HepG2 (cell line): ENCODE measurements around the gene ALDH4A1. TPM values are rescaled to one million over a fixed set of nuclear protein-coding genes. Genes with fewer than 3 reads are reported as not detected.

Source experiments
- AHR ChIP-seq: IDR thresholded peaks from 2 replicates; pipeline ENCODE4 v1.6.1; 2018; ENCODE audit warnings: missing genetic modification reagents, missing compliant biosample characterization
- ASH2L ChIP-seq: fragments of 300-600, 200-600 bp; sonication (generic); IDR thresholded peaks from 2 replicates; pipeline ENCODE4 v1.7.0; 2017; ENCODE audit warnings: low read depth, mild to moderate bottlenecking, moderate library complexity, mixed read lengths, low read length; ENCODE audit not compliant: insufficient read length
- CENPBD1 ChIP-seq: sonication (generic); formaldehyde crosslinking; IDR thresholded peaks from 2 replicates; pipeline ENCODE4 v1.8.0; 2022; ENCODE audit warnings: missing genetic modification reagents, low read depth, mild to moderate bottlenecking, borderline replicate concordance
- GABPA ChIP-seq, 2 experiments: IDR thresholded peaks; 2 replicates each; pipeline ENCODE4 v1.6.1; 2011 to 2016; ENCODE audit warnings: low read depth in 2 of 2, low read length in 1 of 2, missing biosample characterization in 1 of 2, missing genetic modification characterization in 1 of 2
- HIVEP1 ChIP-seq: sonication (generic); formaldehyde crosslinking; IDR thresholded peaks from 2 replicates; pipeline ENCODE4 v1.4.0; 2020; ENCODE audit warnings: mild to moderate bottlenecking, missing genetic modification reagents
- HNF4A ChIP-seq: sonication (generic); formaldehyde crosslinking; IDR thresholded peaks from 2 replicates; pipeline ENCODE4 v1.4.0; 2020; ENCODE audit warnings: missing genetic modification reagents
- IKZF4 ChIP-seq: sonication (generic); formaldehyde crosslinking; IDR thresholded peaks from 2 replicates; pipeline ENCODE4 v1.5.1; 2020; ENCODE audit warnings: borderline replicate concordance, mild to moderate bottlenecking, low read depth, missing genetic modification reagents; ENCODE audit errors: not compliant biosample characterization
- IRF9 ChIP-seq: sonication (generic); formaldehyde crosslinking; IDR thresholded peaks from 2 replicates; pipeline ENCODE4 v1.8.0; 2022; ENCODE audit warnings: missing genetic modification reagents, mild to moderate bottlenecking, borderline replicate concordance
- MLX ChIP-seq: IDR thresholded peaks from 2 replicates; pipeline ENCODE4 v1.6.1; 2016
- MTA3 ChIP-seq: sonication (generic); formaldehyde crosslinking; IDR thresholded peaks from 2 replicates; pipeline ENCODE4 v1.4.0; 2020; ENCODE audit warnings: missing genetic modification reagents
- PHF8 ChIP-seq: sonication (generic); formaldehyde crosslinking; IDR thresholded peaks from 2 replicates; pipeline ENCODE4 v1.5.0; 2020; ENCODE audit warnings: missing genetic modification reagents
- RAD21 ChIP-seq: fragments of 450-650 bp; formaldehyde crosslinking; IDR thresholded peaks from 2 replicates; pipeline ENCODE4 v1.5.0; 2020; ENCODE audit warnings: mild to moderate bottlenecking
- REST ChIP-seq, 2 experiments: IDR thresholded peaks; 2 replicates each; pipeline ENCODE4 v1.6.1; 2011 to 2012; ENCODE audit warnings: low read length in 2 of 2, borderline replicate concordance in 1 of 2, low read depth in 1 of 2, mild to moderate bottlenecking in 1 of 2, moderate library complexity in 1 of 2
- RNF2 ChIP-seq: fragments of 450-650 bp; conservative IDR thresholded peaks from 2 replicates; pipeline ENCODE4 v1.6.1; 2016; ENCODE audit warnings: low read depth
- TOPORS ChIP-seq: sonication (generic); formaldehyde crosslinking; IDR thresholded peaks from 2 replicates; pipeline ENCODE4 v1.8.0; 2023; ENCODE audit warnings: mild to moderate bottlenecking, missing genetic modification reagents
- ZBTB2 ChIP-seq: sonication (generic); formaldehyde crosslinking; IDR thresholded peaks from 2 replicates; pipeline ENCODE4 v1.8.0; 2022; ENCODE audit warnings: low read depth, missing genetic modification reagents
- ZNF326 ChIP-seq: sonication (generic); formaldehyde crosslinking; IDR thresholded peaks from 2 replicates; pipeline ENCODE4 v1.4.0; 2020; ENCODE audit warnings: missing genetic modification reagents, borderline replicate concordance
- ZNF414 ChIP-seq: sonication (generic); formaldehyde crosslinking; IDR thresholded peaks from 2 replicates; pipeline ENCODE4 v1.5.0; 2020; ENCODE audit warnings: missing genetic modification reagents
- ZNF496 ChIP-seq: sonication (generic); formaldehyde crosslinking; IDR thresholded peaks from 2 replicates; pipeline ENCODE4 v1.8.1; 2023; ENCODE audit warnings: mild to moderate bottlenecking, moderate library complexity, missing genetic modification reagents; ENCODE audit not compliant: insufficient replicate concordance
- ZNF879 ChIP-seq: sonication (generic); formaldehyde crosslinking; IDR thresholded peaks from 2 replicates; pipeline ENCODE4 v1.8.1; 2023; ENCODE audit warnings: missing genetic modification reagents
- polyA plus RNA-seq, 8 experiments: library from polyadenylated mRNA; depleted of rRNA in 3 of 8; stranded (reverse) in 7 of 8; unstranded in 1 of 8; fragments of >200 nt; fragmentation: Illumina TruSeq in 4 of 8; extraction: Trizol in 4 of 8; gene quantifications; 2 replicates each; pipeline versions ENCODE4 v1.2.1 to v1.2.3, GENCODE V29; 2011 to 2016; ENCODE audit warnings: low read depth in 4 of 8, missing spikeins in 1 of 8, mixed read lengths in 1 of 8; ENCODE audit not compliant: insufficient read depth in 1 of 8
- total RNA-seq, 5 experiments: library from RNA; depleted of rRNA; stranded (reverse); fragments of >200 nt; fragmentation: Illumina TruSeq; extraction: Trizol; gene quantifications; 2 replicates each; pipeline ENCODE4 v1.2.3, GENCODE V29; 2016; ENCODE audit warnings: low read depth in 1 of 5

The ALDH4A1 gene
- total and polyA plus RNA-seq, 2 of the 13 experiments (the other 11 are each of a cell fraction or from before 2014, with no cell fraction given): 76.4 to 240 TPM

- TF ChIP-seq MLX (CRISPR knock-in tag) (peak; percentile 79), REST (IDR thresholded peaks at IDR 0.05; ENCODE audit: borderline replicate concordance in 1 of 2, low read depth in 1 of 2, low read length in 2 of 2) (peak in 1 of 2 experiments; percentile 49; a peak in 1 of 4 replicates), RAD21 (no peak), ZBTB2 (0 out of 2 replicates have a peak, but pooled peaks have one; percentile 28), ASH2L (no peak), HNF4A (CRISPR knock-in tag) (peak; percentile 89), IKZF4 (CRISPR knock-in tag) (no peak), GABPA (IDR thresholded peaks at IDR 0.05; ENCODE audit: low read depth, low read length) (no peak), GABPA (CRISPR knock-in tag; IDR thresholded peaks at IDR 0.05; ENCODE audit: low read depth) (peak; percentile 47; the same call in 1 of the 2 replicates), ZNF326 (CRISPR knock-in tag) (no peak), HIVEP1 (peak; percentile 64; the same call in 1 of the 2 replicates), MTA3 (CRISPR knock-in tag) (no peak), ZNF879 (CRISPR knock-in tag) (no peak), IRF9 (CRISPR knock-in tag) (0 out of 2 replicates have a peak, but pooled peaks have one; percentile 14), RNF2 (no peak), PHF8 (peak; percentile 34; the same call in 1 of the 2 replicates), TOPORS (CRISPR knock-in tag) (no peak), CENPBD1 (no peak), AHR (no peak), ZNF496 (CRISPR knock-in tag) (no peak), ZNF414 (CRISPR knock-in tag) (peak; percentile 66; the same call in 1 of the 2 replicates)
Measured at GRCh38 chr1:18901147-18901951, 1.0 kb downstream of the ALDH4A1 start (continued).
